Measurements from ENCODE around the gene CAPNS2. TPM values are rescaled to one million over a fixed set of nuclear protein-coding genes. Genes with fewer than 3 reads are reported as not detected.

Gene CAPNS2
- total and polyA plus RNA-seq, 11 donors, result 0.72 TPM; not detected in 10

DNA sequence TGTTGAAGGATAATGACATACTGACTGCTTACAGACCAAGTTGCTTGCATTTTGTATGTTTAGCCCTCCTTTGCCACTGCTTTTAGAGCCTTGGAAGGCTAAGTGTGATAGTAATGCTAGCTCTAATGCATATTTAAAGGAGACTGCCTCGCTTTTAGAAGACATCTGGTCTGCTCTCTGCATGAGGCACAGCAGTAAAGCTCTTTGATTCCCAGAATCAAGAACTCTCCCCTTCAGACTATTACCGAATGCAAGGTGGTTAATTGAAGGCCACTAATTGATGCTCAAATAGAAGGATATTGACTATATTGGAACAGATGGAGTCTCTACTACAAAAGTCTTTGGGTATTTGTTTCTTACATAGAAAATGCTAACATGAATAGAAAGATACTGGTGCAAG, 19.1 kb downstream of the CAPNS2 start:
- peaks cover 0 to 35% (median 0%) of the 10 kb centered on the region in 9 donors for H3K36me3 ChIP-seq
- ATAC-seq (no peak), DNase-seq (no peak)
- TF ChIP-seq, protein P1, sequence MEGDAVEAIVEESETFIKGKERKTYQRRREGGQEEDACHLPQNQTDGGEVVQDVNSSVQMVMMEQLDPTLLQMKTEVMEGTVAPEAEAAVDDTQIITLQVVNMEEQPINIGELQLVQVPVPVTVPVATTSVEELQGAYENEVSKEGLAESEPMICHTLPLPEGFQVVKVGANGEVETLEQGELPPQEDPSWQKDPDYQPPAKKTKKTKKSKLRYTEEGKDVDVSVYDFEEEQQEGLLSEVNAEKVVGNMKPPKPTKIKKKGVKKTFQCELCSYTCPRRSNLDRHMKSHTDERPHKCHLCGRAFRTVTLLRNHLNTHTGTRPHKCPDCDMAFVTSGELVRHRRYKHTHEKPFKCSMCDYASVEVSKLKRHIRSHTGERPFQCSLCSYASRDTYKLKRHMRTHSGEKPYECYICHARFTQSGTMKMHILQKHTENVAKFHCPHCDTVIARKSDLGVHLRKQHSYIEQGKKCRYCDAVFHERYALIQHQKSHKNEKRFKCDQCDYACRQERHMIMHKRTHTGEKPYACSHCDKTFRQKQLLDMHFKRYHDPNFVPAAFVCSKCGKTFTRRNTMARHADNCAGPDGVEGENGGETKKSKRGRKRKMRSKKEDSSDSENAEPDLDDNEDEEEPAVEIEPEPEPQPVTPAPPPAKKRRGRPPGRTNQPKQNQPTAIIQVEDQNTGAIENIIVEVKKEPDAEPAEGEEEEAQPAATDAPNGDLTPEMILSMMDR (IDR thresholded peaks at IDR 0.05), result no peak
- no peak for TF ChIP-seq POLR2A (IDR thresholded peaks at IDR 0.05)
- intact Hi-C loops (cut with DNase I), result no loop called here
- WGBS, 4 donors, result 69 to 83% (median 76%) methylated on average over 2 of the region's 2 CpGs
- H3K27ac ChIP-seq, result no peak overlapping the region
- no peaks in the 10 kb centered on the region for H3K27me3 ChIP-seq
- H3K9me3 ChIP-seq, result no peaks in the 10 kb centered on the region
- no peak overlapping the region for H3K4me3 ChIP-seq
- H3K4me1 ChIP-seq, result no peaks in the 10 kb centered on the region

DNA sequence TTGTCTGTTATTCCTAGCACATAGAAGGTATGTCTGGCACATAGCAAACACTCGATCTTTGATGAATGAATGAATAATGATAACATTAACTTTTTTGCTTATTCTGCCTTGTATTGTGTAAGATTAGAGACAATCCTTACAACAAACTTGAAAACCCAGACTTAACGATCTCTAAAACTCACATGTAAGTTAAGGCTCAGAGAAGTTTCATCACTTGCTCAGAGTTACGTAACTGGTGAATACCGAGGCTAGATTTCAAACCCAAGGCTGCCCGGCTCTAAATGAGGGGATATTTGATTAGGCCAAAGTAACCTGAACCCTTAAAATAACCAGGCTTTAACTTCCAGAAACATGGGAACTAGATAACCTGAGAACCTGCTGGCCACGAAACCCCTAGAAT, 22.3 kb downstream of the CAPNS2 start:
- H3K4me3 ChIP-seq, result no peak overlapping the region
- H3K27me3 ChIP-seq, result peaks cover 0 to 22% (median 0%) of the 10 kb centered on the region in 9 donors
- H3K27ac ChIP-seq, result no peak overlapping the region
- ATAC-seq (no peak), DNase-seq (no peak)
- WGBS, 4 donors, result 78 to 83% (median 82%) methylated on average over 6 of the region's 6 CpGs
- H3K9me3 ChIP-seq, result no peaks in the 10 kb centered on the region
- TF ChIP-seq POLR2A (IDR thresholded peaks at IDR 0.05), result no peak
- TF ChIP-seq, protein P1 (IDR thresholded peaks at IDR 0.05), result no peak
- no peaks in the 10 kb centered on the region for H3K4me1 ChIP-seq
- intact Hi-C loops (cut with DNase I), result no loop called here
- peaks cover 0 to 7% (median 0%) of the 10 kb centered on the region in 9 donors for H3K36me3 ChIP-seq

DNA sequence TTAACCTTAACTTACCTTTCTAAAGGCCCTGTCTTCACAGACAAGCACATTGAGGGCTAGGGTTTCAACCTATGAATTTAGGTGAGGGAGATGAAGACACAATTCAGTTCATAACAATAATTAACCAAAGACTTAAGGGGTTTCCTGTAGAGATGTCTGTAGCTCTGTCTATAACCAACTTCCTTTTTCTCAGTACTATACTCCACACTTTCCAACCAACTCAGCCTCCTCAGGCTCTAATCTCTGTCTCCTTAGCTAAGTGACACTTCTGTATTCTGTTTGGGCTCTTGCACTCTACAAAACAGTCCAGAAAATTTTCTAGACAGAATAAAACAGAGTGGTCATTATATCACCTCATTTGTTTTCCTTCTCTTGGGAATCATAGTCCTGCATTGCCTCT, 25.8 kb downstream of the CAPNS2 start:
- DNase-seq, result no peak
- Histone ChIP-seq H3K36me3 (no peaks in the 10 kb centered on the region), H3K27ac (no peak overlapping the region), H3K9me3 (no peaks in the 10 kb centered on the region), H3K4me1 (no peaks in the 10 kb centered on the region), H3K4me3 (no peak overlapping the region), H3K27me3 (peaks cover 0 to 23% (median 0%) of the 10 kb centered on the region in 9 donors)
- no peak for TF ChIP-seq POLR2A (IDR thresholded peaks at IDR 0.05)
- TF ChIP-seq, protein P1 (IDR thresholded peaks at IDR 0.05), result no peak
- no peak for ATAC-seq
- intact Hi-C loops (cut with DNase I), result no loop called here

DNA sequence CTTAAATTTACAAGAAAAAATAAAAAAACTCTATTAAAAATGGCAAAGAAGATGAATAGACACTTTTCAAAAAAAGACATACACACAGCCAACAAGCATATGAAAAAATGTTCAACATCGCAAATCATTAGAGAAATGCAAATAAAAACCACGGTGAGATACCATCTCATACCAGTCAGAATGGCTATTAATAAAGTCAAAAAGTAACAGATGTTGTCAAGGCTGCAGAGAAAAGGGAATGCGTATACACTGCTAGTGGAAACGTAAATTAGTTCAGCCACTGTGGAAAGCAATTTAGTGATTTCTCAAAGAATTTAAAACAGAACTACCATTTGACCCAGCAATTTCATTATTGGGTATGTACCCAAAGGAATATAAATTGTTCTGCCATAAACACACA, 31.4 kb downstream of the CAPNS2 start:
- Histone ChIP-seq H3K27me3 (peaks cover 0 to 13% (median 0%) of the 10 kb centered on the region in 9 donors), H3K4me1 (no peaks in the 10 kb centered on the region), H3K4me3 (no peak overlapping the region), H3K27ac (no peak overlapping the region), H3K9me3 (no peaks in the 10 kb centered on the region), H3K36me3 (no peaks in the 10 kb centered on the region)
- TF ChIP-seq, protein P1 (IDR thresholded peaks at IDR 0.05), result no peak
- TF ChIP-seq POLR2A (IDR thresholded peaks at IDR 0.05), result no peak
- ATAC-seq, result no peak
- 83 to 91% (median 86%) methylated on average over 4 of the region's 4 CpGs for WGBS, 4 donors
- intact Hi-C loops (cut with DNase I), result no loop called here
- DNase-seq, result no peak

All from heart left ventricle (tissue), 16 donors.